Spinal cord (tissue), 10 donors: Measurements from ENCODE around the gene FOXE3. TPM values are rescaled to one million over a fixed set of nuclear protein-coding genes. Genes with fewer than 3 reads are reported as not detected.

Experiments
- DNase-seq, 6 donors: peaks; one replicate each; pipeline versions ENCODE4 v3.0.0 to v3.0.0-alpha.2; 2013 to 2015; ENCODE audit warnings: low spot score in 6 of 6, low read depth in 4 of 6
- H3K27ac ChIP-seq: one replicate; pipeline ENCODE4 v1.5.1; 2013; ENCODE audit warnings: low read depth, low read length, control low read depth
- H3K27me3 ChIP-seq: one replicate; pipeline ENCODE4 v1.6.1; 2013; ENCODE audit warnings: low read length; ENCODE audit not compliant: control insufficient read depth, insufficient read depth
- H3K36me3 ChIP-seq: one replicate; pipeline ENCODE4 v1.6.1; 2013; ENCODE audit warnings: low read length; ENCODE audit not compliant: control insufficient read depth, insufficient read depth
- H3K4me1 ChIP-seq: one replicate; pipeline ENCODE4 v1.6.1; 2013; ENCODE audit warnings: low read length; ENCODE audit not compliant: control insufficient read depth, insufficient read depth
- H3K4me3 ChIP-seq: one replicate; pipeline ENCODE4 v1.5.1; 2013; ENCODE audit warnings: low read depth, low read length, control low read depth
- H3K9me3 ChIP-seq: one replicate; pipeline ENCODE4 v1.6.1; 2013; ENCODE audit warnings: low read length; ENCODE audit not compliant: control insufficient read depth, insufficient read depth
- WGBS: methylation state at CpG from one replicate; pipeline ENCODE4 v1.1.5; 2013; ENCODE audit warnings: missing lambda C conversion rate; ENCODE audit not compliant: insufficient coverage; 5-methylcytosine and 5-hydroxymethylcytosine counted together
- polyA plus RNA-seq, 2 donors: library from polyadenylated mRNA; unstranded; fragments of 120-200 nt; gene quantifications; one replicate each; pipeline ENCODE4 v1.2.1, GENCODE V29; 2013; ENCODE audit not compliant: insufficient read length in 2 of 2
- total RNA-seq, 2 donors: library from RNA; depleted of rRNA in 1 of 2; stranded (reverse); fragments of 120-200 nt in 1 of 2; fragments of >200 nt in 1 of 2; gene quantifications; one replicate each; pipeline versions ENCODE4 v1.2.3 to v1.2.4, GENCODE V29; 2013 to 2014
- donor health status: healthy.

FOXE3 gene
- total and polyA plus RNA-seq, 4 donors, result 0.08 to 0.11 TPM; not detected in 2

GRCh38 chr1:47388030-47388890, 27.8 kb upstream of the FOXE3 start:
- Histone ChIP-seq H3K27ac (no peak overlapping the region), H3K36me3 (no peaks in the 10 kb centered on the region), H3K4me3 (no peak overlapping the region), H3K27me3 (no peaks in the 10 kb centered on the region), H3K4me1 (peaks cover 4% of the 10 kb centered on the region), H3K9me3 (no peaks in the 10 kb centered on the region)
- peak in 1 of 6 donors; percentile 23 for DNase-seq
- WGBS, result 31% methylated on average over 6 of the region's 10 CpGs

GRCh38 chr1:47388891-47389238, 27.2 kb upstream of the FOXE3 start:
- Histone ChIP-seq H3K27ac (no peak overlapping the region), H3K9me3 (no peaks in the 10 kb centered on the region), H3K36me3 (no peaks in the 10 kb centered on the region), H3K27me3 (no peaks in the 10 kb centered on the region), H3K4me1 (peaks cover 4% of the 10 kb centered on the region), H3K4me3 (no peak overlapping the region)
- WGBS, result 30% methylated on average over 3 of the region's 3 CpGs
- peak in 5 of 6 donors; percentile 29 to 86 (median 43) for DNase-seq

DNA sequence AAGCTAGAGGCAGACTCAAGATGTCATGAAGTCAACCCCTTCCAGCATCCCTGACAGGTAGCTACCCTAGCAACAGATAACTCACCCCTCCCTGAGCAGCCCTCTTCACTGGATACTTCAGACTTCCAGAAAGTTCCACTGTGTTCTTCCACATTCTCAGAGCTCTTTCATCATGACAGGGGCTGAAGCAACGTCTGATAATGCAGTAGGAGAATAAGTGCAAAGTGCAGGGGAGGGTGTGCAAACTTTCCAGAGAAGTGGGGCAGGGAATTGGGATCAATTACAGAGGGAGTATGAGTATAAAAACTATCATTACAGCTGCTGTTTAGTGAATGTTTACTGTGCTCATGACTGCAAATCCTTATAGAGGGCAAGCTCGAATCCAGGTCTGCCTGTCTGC, 26.4 kb upstream of the FOXE3 start:
- Histone ChIP-seq H3K27me3 (no peaks in the 10 kb centered on the region), H3K36me3 (no peaks in the 10 kb centered on the region), H3K4me3 (no peak overlapping the region), H3K4me1 (peaks cover 4% of the 10 kb centered on the region), H3K27ac (no peak overlapping the region), H3K9me3 (no peaks in the 10 kb centered on the region)
- no CpG with 5 or more reads among the region's 2 CpGs for WGBS
- DNase-seq, result no peak

GRCh38 chr1:47390843-47391242, 25.2 kb upstream of the FOXE3 start:
- no peak overlapping the region for H3K4me3 ChIP-seq
- no peaks in the 10 kb centered on the region for H3K27me3 ChIP-seq
- 50% methylated on average over 2 of the region's 2 CpGs for WGBS
- peaks cover 4% of the 10 kb centered on the region for H3K4me1 ChIP-seq
- no peaks in the 10 kb centered on the region for H3K36me3 ChIP-seq
- H3K9me3 ChIP-seq, result no peaks in the 10 kb centered on the region
- no peak for DNase-seq
- no peak overlapping the region for H3K27ac ChIP-seq

- 80% methylated on average over 4 of the region's 5 CpGs for WGBS
- Histone ChIP-seq H3K27me3 (no peaks in the 10 kb centered on the region), H3K27ac (no peak overlapping the region), H3K9me3 (no peaks in the 10 kb centered on the region), H3K4me3 (no peak overlapping the region), H3K4me1 (peaks cover 4% of the 10 kb centered on the region), H3K36me3 (no peaks in the 10 kb centered on the region)
- no peak for DNase-seq
Observed at GRCh38 chr1:47393141-47393540, 22.9 kb upstream of the FOXE3 start.

GRCh38 chr1:47395433-47395832, 20.7 kb upstream of the FOXE3 start:
- Histone ChIP-seq H3K4me1 (no peaks in the 10 kb centered on the region), H3K36me3 (no peaks in the 10 kb centered on the region), H3K27ac (no peak overlapping the region), H3K4me3 (no peak overlapping the region), H3K27me3 (no peaks in the 10 kb centered on the region), H3K9me3 (no peaks in the 10 kb centered on the region)
- DNase-seq, result no peak
- WGBS, result no CpG with 5 or more reads among the region's 3 CpGs

GRCh38 chr1:47396671-47397196, 19.4 kb upstream of the FOXE3 start:
- WGBS, result 85% methylated on average over 5 of the region's 6 CpGs
- no peaks in the 10 kb centered on the region for H3K4me1 ChIP-seq
- no peaks in the 10 kb centered on the region for H3K36me3 ChIP-seq

DNA sequence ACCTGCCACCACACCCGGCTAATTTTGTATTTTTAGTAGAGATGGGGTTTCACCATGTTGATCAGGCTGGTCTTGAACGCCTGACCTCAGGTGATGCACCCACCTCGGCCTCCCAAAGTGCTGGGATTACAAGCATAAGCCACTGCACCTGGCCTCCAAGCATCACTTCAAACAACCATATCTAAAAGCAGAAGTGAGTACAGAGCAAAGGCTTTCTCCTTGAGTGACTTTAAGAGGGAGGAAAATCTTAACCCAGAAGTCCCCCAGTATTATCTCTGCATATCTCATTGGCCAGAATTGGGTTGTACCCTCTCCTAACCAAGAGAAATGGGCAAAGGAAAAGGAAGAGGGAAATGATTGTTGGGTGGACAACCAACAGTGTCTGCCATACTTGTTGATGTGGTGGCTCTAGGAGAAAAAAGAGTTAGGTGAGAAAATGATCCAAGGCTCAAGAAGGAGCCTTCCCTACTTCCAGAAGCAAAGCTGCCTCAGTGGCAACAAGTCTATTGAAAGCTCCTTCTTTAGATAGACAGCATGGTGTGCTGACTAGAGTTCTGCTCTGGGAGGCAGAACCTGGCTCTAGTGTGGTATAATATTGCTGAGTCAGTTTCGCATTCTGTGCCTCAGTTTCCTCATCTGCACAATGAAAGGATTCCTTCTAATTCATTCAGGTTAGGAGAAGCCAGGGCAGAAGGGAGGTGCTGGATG, 16.8 kb upstream of the FOXE3 start:
- Histone ChIP-seq H3K4me1 (no peaks in the 10 kb centered on the region), H3K4me3 (no peak overlapping the region), H3K27ac (no peak overlapping the region), H3K36me3 (no peaks in the 10 kb centered on the region), H3K9me3 (no peaks in the 10 kb centered on the region), H3K27me3 (peaks cover 3% of the 10 kb centered on the region)
- no peak for DNase-seq
- 100% methylated on average over 1 of the region's 4 CpGs for WGBS

More at GRCh38 chr1:47396671-47397196, 19.4 kb upstream of the FOXE3 start:
- Histone ChIP-seq H3K9me3 (no peaks in the 10 kb centered on the region), H3K27ac (no peak overlapping the region), H3K4me3 (no peak overlapping the region), H3K27me3 (peaks cover 3% of the 10 kb centered on the region)
- no peak for DNase-seq

DNA sequence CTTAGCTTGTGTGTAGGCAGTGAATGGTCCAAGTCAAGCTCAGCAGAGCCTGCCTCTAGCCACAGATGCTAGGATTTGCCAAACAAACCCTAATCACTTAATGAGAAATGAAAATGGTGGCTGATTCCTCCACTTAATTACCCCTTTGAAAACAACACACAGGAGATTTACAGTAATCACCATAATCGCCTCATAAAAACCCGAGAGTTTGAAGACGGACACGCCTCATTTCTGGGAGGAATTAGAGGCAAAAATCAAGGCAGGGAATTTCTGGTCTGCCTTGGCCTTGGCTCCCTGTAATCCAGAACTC, 16.3 kb upstream of the FOXE3 start:
- Histone ChIP-seq H3K27me3 (peaks cover 3% of the 10 kb centered on the region), H3K36me3 (no peaks in the 10 kb centered on the region), H3K4me3 (no peak overlapping the region), H3K27ac (no peak overlapping the region), H3K4me1 (no peaks in the 10 kb centered on the region), H3K9me3 (no peaks in the 10 kb centered on the region)
- WGBS, result 64% methylated on average over 4 of the region's 4 CpGs
- DNase-seq, result peak in 1 of 6 donors; percentile 68
